GM15510 (cell line): ENCODE results near the gene FAS.

ENCODE experiments used
- POLR2A ChIP-seq: IDR thresholded peaks from 3 replicates; pipeline ENCODE4 v1.6.1; 2011; ENCODE audit warnings: borderline replicate concordance; ENCODE audit not compliant: insufficient read length; ENCODE audit errors: extremely low read depth

FAS gene

GRCh38 chr10:88961266-88961665 lies 29.3 kb upstream of the FAS start:
- no peak for TF ChIP-seq POLR2A

GRCh38 chr10:88962336-88962735 lies 28.3 kb upstream of the FAS start:
- no peak for TF ChIP-seq POLR2A

- TF ChIP-seq POLR2A, result no peak
Measured at GRCh38 chr10:88963318-88963717, 27.3 kb upstream of the FAS start.

DNA sequence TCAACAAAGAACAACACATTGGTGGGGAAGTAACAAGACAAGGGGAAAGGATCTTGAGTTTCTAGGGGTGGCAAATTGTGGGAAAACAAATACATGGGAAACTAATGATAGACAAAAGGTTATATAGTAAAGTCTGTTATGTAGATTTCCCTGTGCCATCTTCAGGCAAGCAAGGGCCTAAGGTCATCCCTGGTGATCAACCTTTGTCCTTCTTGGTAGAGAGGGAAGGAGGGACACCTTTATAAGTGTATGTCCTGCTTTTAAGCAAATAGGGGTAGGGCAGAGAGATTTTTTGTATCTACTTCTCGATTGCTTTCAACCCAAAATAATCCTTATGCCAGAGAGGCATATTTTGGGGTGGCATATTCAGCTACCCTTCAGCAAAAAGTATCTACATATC lies 26.2 kb upstream of the FAS start:
- no peak for TF ChIP-seq POLR2A

DNA sequence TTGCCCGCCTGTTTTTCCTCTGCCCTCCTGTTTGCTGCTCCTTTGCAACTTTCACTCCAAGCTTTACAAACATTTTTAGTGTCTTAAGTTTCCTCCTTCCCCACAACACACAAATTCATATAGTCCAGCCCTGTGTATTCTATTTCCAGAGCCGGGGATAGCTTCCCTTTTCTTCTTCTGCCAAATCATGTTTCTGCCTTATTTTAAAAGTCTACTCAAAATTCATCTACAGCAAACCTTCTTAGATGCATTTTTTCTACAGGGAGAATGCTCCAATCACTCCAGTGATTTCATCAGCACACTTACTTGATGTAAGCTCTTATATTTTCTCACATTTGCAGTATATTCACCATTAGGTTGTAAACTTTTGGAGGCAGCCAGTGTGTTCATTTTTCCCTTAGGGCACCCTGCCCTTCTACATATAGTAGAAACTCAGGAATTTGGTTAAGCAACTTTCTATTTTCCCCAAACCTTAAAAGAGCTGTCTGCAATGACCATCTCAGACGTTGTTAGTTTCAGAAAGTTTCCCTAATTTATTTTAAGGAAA lies 25.7 kb upstream of the FAS start:
- TF ChIP-seq POLR2A, result no peak

DNA sequence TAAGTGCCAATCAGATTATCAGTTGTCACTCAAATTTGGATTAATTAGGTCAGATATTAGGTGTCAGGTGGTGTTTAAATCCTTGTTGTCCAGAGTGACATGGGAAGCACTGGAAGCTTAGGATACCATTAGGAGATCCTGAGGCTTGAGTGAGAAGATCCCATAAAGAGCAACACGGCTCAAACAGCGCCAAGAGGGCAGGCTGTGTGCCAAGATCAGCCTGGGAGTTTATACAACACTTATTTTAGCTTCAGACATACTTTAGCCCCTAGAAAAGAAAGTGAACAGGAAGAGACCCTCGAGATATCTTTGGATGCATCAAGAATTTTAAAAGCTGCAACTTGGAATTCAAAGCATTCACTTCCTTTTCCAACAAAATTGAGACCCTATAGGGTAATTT lies 23.8 kb upstream of the FAS start:
- no peak for TF ChIP-seq POLR2A

DNA sequence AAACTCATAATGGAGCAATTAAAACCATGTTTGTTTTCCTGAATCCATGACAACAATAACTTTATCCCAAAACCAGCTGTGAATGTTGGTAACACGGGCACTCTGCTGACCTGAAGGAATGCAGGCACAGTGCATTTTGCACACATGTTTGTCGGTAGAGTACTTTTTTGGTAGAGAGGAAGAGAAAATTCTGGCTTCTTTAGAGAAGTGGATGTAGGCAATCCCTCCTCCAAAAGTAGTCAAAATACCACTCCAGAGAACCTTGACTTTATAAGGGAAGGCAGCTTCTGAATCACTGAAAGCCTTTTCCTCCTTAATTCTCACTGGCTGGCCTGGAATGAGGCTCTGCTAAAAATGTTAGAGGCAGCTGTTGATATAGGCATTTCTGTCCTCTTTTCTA lies 22.2 kb upstream of the FAS start:
- no peak for TF ChIP-seq POLR2A

DNA sequence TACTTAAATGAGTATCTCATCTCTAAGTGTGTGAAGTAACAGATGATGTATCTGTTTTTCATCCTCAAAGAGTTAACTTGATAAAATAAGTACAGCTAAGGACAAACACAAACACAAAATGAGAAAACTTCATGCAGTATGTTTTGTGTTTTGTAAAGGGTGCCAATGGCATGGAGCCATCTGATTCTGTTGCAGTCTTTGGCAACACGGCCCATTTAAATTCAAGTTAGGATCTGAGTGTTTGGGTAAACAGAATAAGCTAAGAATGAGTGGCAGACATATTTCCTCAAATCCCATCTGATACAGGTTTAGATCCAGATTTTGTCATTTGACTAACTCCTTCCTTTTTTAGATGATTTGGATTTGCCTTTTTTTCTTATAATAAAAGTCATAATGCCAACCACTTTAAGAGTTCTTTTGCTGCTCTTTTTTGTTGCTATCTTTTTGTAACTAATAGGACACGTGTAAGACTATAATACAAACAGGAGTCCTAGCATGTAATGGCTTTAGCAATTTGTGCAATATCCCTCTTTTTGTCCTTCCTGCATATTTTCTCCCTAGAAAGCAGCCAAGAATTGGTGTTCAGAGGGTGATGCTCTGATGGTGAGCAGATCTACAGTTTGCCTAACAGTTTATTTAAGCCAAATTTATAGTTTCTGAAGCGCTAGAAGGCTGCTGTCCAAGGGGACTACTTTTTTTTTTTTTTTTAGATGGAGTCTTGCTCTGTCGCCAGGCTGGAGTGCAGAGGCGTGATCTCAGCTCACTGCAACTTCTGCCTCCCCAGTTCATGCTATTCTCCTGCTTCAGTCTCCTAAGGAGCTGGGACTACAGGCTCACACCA lies 19.2 kb upstream of the FAS start:
- no peak for TF ChIP-seq POLR2A

GRCh38 chr10:88974012-88974411 lies 16.6 kb upstream of the FAS start:
- no peak for TF ChIP-seq POLR2A

- TF ChIP-seq POLR2A, result no peak
Measured at GRCh38 chr10:88974446-88975376, 15.9 kb upstream of the FAS start.

GRCh38 chr10:88975377-88975720 lies 15.2 kb upstream of the FAS start:
- TF ChIP-seq POLR2A, result no peak

DNA sequence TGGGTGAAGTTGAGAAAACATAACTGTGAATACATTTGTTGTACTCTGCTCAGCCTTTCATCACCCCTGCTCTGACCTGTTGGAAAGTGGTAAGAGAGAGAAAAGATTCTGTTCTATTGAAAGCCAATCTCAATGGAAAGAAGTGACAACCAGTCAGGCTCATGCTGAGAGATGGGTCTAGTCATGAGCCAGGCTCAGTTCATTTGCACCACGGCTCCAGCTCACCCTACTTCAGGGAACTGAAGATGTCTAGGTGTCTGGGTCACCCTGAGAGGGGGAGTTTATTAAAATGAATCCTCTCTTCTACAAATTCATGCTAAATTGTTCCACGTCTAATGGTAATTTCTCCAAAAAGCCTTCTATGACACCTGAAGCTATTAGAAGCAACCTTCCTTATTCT lies 12.1 kb upstream of the FAS start:
- no peak for TF ChIP-seq POLR2A

DNA sequence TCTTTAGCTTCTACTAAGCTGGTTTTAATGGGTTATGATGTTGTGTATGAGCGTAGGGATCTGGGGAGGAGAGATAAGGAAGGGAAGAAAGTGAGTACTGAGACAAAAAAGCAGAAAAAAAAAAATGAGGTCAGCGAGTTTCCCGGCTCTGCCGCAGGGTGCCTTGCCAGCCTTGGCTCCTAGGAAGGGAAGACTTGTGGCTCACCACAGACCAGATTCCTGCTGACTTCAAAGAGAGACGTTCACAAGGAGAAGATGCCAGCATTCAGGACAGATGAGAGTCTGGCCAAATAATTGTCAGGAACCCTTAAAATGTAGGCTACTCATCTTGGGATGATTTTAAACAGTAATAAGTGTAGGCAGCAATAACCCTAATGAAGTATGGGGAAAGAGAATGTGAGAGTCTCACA lies 11.4 kb upstream of the FAS start:
- no peak for TF ChIP-seq POLR2A

DNA sequence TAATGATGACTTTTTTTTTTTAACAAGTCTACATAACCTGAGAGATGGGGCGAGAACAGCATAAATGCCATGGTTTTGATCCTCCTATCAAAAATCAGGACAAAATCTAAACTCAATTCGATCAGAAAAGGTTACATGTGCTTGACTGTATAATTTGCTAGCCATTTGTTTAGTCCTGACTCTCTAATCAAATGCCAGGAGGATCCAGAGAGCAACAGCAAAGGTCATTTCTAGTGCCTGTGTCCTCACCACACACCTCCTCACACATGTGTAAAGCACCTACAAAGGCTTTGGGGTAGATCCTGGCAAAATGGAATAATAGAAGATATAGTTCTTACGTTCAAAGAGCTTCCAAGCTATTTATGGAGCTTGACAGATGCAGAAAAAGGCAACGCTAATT lies 11.0 kb upstream of the FAS start:
- no peak for TF ChIP-seq POLR2A

- TF ChIP-seq POLR2A, result no peak
Measured at GRCh38 chr10:88980247-88980646, 10.4 kb upstream of the FAS start.
